Measurements from ENCODE around the gene MACROH2A1.

The MACROH2A1 gene

DNA sequence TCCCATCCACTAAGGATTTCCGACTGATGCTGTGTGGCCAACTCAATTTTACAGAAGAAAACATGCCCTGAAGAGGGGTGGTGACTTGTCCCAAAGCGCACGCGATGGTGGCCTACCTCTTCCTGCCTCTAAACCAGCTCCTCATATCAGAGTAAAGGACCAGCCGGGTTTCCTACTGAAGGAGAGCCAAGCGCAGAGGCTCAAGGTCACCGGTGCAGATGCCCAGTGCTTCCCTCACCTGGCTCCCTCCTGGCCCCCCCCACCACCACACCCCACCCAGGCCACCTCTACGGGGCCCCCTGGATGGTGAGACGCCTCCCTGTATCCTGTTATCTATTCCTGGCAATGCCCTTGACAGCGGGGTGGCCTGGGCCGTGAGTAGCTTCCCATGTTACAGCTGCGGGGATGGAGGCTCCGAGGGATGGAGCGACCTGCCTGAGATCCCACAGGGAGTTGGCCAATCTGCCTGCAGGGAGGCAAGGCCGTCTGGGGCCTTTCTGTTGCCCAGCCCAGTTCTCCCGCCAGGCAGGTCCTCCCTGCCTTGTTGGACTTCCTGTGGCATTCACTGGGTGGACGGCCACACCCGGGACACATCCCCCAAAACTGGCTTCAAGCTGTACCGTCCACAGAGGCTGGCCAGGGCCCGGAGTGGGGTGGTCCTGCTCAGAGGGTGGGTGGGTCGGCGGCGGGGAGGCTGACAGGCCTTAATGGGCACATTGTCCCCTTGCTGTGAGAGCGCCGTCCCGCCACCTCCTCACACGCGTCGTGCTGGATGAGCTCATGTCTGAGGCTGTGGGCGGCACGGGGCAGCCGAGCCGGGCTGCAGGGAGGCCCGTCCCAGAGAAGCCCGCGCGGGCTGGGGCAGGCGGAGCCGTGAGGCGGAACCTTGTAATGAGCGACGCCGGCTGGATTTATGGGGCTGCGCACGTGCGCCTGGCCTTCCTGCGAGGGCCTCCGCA lies 72.5 kb downstream of the MACROH2A1 start:
- no peaks in the 10 kb centered on the region for H3K4me1 ChIP-seq (ENCODE audit: low read length)
- H3K4me2 ChIP-seq (ENCODE audit: low read depth, low read length) = no peak overlapping the region
- no peak overlapping the region for H3K4me3 ChIP-seq (ENCODE audit: low read length)
- no peaks in the 10 kb centered on the region for H3K79me2 ChIP-seq (ENCODE audit: low read length)
- no peaks in the 10 kb centered on the region for H4K20me1 ChIP-seq (ENCODE audit: insufficient read depth, low read length)
- H3K36me3 ChIP-seq (replicated peaks; ENCODE audit: insufficient read depth, low read length) = no peaks in the 10 kb centered on the region
- no peak overlapping the region for H3K27ac ChIP-seq (ENCODE audit: low read length)
- H3K27me3 ChIP-seq (replicated peaks; ENCODE audit: insufficient read depth, low read length) = no peaks in the 10 kb centered on the region
- no peak overlapping the region for H2AFZ ChIP-seq (ENCODE audit: low read length)
- no peaks in the 10 kb centered on the region for H3K9me3 ChIP-seq (replicated peaks; ENCODE audit: insufficient read depth, low read length)
- H3F3A ChIP-seq (ENCODE audit: insufficient read depth, low read length) = no peaks in the 10 kb centered on the region
- no peak for DNase-seq
- no peaks in the 10 kb centered on the region for H3K9me2 ChIP-seq (replicated peaks; ENCODE audit: insufficient read depth, low read length)
- TF ChIP-seq, protein P1, sequence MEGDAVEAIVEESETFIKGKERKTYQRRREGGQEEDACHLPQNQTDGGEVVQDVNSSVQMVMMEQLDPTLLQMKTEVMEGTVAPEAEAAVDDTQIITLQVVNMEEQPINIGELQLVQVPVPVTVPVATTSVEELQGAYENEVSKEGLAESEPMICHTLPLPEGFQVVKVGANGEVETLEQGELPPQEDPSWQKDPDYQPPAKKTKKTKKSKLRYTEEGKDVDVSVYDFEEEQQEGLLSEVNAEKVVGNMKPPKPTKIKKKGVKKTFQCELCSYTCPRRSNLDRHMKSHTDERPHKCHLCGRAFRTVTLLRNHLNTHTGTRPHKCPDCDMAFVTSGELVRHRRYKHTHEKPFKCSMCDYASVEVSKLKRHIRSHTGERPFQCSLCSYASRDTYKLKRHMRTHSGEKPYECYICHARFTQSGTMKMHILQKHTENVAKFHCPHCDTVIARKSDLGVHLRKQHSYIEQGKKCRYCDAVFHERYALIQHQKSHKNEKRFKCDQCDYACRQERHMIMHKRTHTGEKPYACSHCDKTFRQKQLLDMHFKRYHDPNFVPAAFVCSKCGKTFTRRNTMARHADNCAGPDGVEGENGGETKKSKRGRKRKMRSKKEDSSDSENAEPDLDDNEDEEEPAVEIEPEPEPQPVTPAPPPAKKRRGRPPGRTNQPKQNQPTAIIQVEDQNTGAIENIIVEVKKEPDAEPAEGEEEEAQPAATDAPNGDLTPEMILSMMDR (IDR thresholded peaks at IDR 0.05; ENCODE audit: low read length) = no peak
- TF ChIP-seq EZH2 (optimal IDR thresholded peaks at IDR 0.05; ENCODE audit: low read depth, low read length) (no peak), EZH2phosphoT487 (IDR thresholded peaks at IDR 0.05; ENCODE audit: low read length) (no peak)
- H3K9ac ChIP-seq (ENCODE audit: low read length) = no peak overlapping the region

DNA sequence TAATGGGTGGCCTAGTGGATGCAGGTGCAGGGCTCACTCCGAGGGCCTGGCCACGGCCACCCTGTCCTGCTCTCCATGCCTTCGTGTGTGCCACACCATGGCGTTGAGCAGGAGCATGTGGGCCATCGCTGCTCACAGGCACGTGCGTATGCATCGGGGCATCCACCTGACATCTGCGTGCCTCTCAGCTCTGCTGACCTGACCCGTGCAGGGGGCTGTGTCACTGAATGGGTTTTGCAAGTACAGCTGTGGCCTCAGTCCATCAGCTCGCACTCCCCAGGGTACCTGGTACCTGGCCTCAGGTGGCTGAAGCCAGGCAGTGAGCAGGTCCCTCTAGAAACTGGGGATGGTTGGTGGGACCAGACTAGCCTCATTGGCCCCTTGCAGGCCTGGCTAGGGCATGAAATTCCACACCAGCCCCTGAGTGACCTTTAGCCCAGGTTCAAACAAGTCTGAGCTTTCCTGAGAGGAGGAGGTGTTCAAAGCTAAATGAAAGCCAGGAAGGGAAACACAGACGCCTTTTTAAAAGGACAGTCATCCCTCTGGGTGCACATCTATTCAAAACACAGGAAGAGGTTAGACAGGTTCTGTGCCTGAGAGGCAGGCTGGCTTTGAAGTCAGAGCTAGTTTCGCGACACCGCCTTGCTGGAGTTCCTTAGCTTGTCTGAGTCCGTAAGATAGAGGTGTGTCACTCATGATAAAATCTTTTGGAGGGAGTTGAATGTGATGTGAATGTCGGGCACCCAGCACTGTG lies 74.0 kb downstream of the MACROH2A1 start:
- TF ChIP-seq EZH2phosphoT487 (IDR thresholded peaks at IDR 0.05; ENCODE audit: low read length) = no peak
- TF ChIP-seq EZH2 (optimal IDR thresholded peaks at IDR 0.05; ENCODE audit: low read depth, low read length) = no peak
- TF ChIP-seq, protein P1 (IDR thresholded peaks at IDR 0.05; ENCODE audit: low read length) = no peak
- Histone ChIP-seq H3K9me2 (replicated peaks; ENCODE audit: insufficient read depth, low read length) (no peaks in the 10 kb centered on the region), H3K4me1 (ENCODE audit: low read length) (no peaks in the 10 kb centered on the region), H3K27me3 (replicated peaks; ENCODE audit: insufficient read depth, low read length) (no peaks in the 10 kb centered on the region), H3K4me3 (ENCODE audit: low read length) (no peak overlapping the region), H2AFZ (ENCODE audit: low read length) (no peak overlapping the region), H3K9ac (ENCODE audit: low read length) (no peak overlapping the region), H3K36me3 (replicated peaks; ENCODE audit: insufficient read depth, low read length) (no peaks in the 10 kb centered on the region), H3K4me2 (ENCODE audit: low read depth, low read length) (no peak overlapping the region), H3K9me3 (replicated peaks; ENCODE audit: insufficient read depth, low read length) (no peaks in the 10 kb centered on the region), H4K20me1 (ENCODE audit: insufficient read depth, low read length) (no peaks in the 10 kb centered on the region), H3F3A (ENCODE audit: insufficient read depth, low read length) (no peaks in the 10 kb centered on the region), H3K27ac (ENCODE audit: low read length) (no peak overlapping the region), H3K79me2 (ENCODE audit: low read length) (no peaks in the 10 kb centered on the region)
- no peak for DNase-seq

DNA sequence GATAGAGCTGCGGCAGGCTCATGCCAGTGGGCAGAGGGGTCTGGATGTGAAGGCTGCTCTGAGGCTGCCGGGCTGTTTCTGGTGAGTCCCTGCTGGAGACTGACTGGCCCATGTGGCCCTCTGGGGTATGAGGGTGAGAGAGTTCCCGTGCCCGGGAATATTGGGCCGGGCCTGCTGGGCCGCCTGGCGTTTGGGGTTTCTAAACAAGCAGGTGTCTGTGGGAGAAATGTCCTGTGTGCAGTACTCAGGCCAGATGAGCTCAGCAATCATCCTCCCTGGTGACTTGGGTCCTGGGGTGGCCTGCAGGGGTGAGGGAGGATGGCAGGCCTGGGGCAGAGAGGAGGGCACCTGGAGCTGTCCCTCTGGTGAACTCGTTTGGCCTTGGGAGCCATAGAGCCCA lies 74.9 kb downstream of the MACROH2A1 start:
- H3K4me3 ChIP-seq (ENCODE audit: low read length) = no peak overlapping the region
- no peak overlapping the region for H3K27ac ChIP-seq (ENCODE audit: low read length)
- H3K4me2 ChIP-seq (ENCODE audit: low read depth, low read length) = no peak overlapping the region
- no peaks in the 10 kb centered on the region for H4K20me1 ChIP-seq (ENCODE audit: insufficient read depth, low read length)
- no peak overlapping the region for H3K9ac ChIP-seq (ENCODE audit: low read length)
- H3K27me3 ChIP-seq (replicated peaks; ENCODE audit: insufficient read depth, low read length) = no peaks in the 10 kb centered on the region
- TF ChIP-seq EZH2phosphoT487 (IDR thresholded peaks at IDR 0.05; ENCODE audit: low read length) (no peak), EZH2 (optimal IDR thresholded peaks at IDR 0.05; ENCODE audit: low read depth, low read length) (no peak)
- TF ChIP-seq, protein P1 (IDR thresholded peaks at IDR 0.05; ENCODE audit: low read length) = no peak
- no peak for DNase-seq
- H3F3A ChIP-seq (ENCODE audit: insufficient read depth, low read length) = no peaks in the 10 kb centered on the region
- H3K79me2 ChIP-seq (ENCODE audit: low read length) = no peaks in the 10 kb centered on the region
- no peaks in the 10 kb centered on the region for H3K4me1 ChIP-seq (ENCODE audit: low read length)
- no peaks in the 10 kb centered on the region for H3K9me3 ChIP-seq (replicated peaks; ENCODE audit: insufficient read depth, low read length)
- H2AFZ ChIP-seq (ENCODE audit: low read length) = no peak overlapping the region
- no peaks in the 10 kb centered on the region for H3K36me3 ChIP-seq (replicated peaks; ENCODE audit: insufficient read depth, low read length)
- H3K9me2 ChIP-seq (replicated peaks; ENCODE audit: insufficient read depth, low read length) = no peaks in the 10 kb centered on the region
